GM12892 (cell line): ENCODE measurements around the gene C5orf47.

Experiments used
- DNase-seq: peaks from one replicate; pipeline ENCODE4 v3.0.0; 2011; ENCODE audit not compliant: insufficient read length
- FAIRE-seq: peaks from 2 replicates; lab custom pipeline; 2011; peaks lifted over from hg19 to GRCh38; lab: Jason Lieb, UNC
- POLR2A ChIP-seq: IDR thresholded peaks from 2 replicates; pipeline ENCODE4 v1.6.1; 2011; ENCODE audit warnings: low read depth, low read length, control low read depth
- POLR2AphosphoS5 ChIP-seq: IDR thresholded peaks from 2 replicates; pipeline ENCODE4 v1.6.1; 2011; ENCODE audit warnings: low read depth, low read length, control low read depth
- TAF1 ChIP-seq: IDR thresholded peaks from 2 replicates; pipeline ENCODE4 v1.6.1; 2011; ENCODE audit warnings: low read depth, mild to moderate bottlenecking, control low read depth, low read length, borderline replicate concordance

C5orf47 gene

DNA sequence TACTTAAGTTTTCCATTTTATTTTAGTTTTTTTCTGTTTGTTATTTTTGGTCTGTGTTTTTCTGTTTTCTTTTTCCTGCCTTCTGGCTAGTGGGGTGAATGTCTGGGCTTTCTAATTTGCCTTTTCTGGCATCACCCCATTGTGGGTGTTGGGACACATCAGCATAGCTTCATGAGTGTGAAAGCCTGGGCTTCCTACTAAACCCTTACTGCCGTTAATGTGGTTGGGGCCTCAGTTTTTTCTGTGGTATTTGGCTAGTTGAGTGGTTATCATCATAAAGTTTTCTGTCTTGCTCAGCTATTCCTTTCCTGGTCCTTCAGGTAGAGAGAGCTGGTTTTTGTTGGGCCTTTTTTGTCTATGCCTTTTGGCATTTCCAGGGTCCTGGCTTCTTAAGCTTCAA is 21.4 kb downstream of the C5orf47 start:
- no peak for FAIRE-seq

DNA sequence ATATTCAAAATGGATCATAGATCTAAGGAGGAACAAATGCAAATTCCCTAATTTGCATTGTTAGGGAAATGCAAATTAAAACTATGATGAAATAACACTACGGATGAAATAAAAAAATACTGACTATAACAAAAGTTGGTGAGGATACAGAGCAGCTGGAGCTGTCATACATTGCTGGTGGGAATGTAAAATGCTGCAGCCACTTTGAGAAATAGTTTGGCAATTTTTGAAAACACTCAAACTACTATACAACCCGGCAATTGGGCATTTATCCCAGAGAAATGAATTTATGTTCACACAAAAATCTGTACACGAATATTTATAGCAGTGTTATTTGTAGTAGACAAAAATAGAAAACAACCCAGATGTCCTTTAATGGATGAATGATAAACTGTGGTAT is 22.5 kb downstream of the C5orf47 start:
- DNase-seq: no peak
- FAIRE-seq: no peak
- TF ChIP-seq POLR2AphosphoS5 (no peak), POLR2A (no peak), TAF1 (no peak)

More for the DNA sequence above, 21.4 kb downstream of the C5orf47 start:
- TF ChIP-seq POLR2AphosphoS5: no peak
- TF ChIP-seq POLR2A: no peak
- no peak for TF ChIP-seq TAF1
- DNase-seq: no peak

DNA sequence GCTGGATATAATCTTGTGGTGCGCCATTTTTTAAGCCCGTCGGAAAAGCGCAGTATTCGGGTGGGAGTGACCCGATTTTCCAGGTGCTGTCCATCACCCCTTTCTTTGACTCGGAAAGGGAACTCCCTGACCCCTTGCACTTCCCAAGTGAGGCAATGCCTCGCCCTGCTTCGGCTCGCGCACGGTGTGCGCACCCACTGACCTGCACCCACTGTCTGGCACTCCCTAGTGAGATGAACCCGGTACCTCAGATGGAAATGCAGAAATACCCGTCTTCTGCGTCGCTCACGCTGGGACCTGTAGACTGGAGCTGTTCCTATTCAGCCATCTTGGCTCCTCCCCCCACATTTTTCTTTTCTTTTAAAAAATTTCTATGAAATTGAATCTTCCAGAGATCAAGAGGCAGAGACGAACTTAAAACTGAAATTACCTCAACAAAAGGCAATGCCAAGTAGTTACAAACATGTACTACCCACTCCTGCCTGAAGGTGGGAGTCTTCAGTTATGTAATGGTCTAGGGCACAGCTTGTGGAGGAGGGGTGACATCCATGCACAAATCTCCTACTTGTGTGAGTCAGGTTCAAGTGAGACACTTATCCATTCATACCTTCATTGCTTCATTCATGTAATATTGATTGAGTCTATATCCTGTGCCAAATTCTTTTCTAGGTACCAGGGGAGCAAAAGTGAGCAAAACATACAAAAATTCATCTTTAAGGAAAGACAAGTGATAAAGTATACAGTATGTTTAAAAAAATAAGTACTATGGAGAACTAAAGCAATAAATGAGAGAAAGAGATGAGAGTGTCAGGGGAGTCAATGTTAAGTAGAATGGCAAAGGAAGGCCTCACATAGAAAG is 31.3 kb downstream of the C5orf47 start:
- FAIRE-seq: peak; percentile 96
- peak; percentile 19 for DNase-seq

DNA sequence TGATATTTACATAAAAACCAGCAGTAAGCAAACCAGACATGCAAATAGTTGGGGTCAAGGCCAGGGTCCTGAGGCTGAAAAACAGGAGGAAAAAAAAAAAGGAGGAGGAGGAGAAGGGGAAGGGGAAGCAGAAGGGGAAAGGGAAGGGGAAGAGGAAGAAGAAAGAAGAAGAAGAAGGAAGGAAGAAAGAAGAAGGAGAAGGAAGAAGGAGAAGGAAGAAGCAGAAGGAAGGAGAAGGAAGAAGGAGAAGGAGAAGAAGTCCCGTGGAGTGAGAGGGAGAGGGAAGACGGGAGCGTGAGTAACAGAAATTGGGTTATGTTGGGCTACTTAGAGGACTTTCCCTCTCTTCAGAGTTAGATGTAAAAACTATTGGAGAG is 31.9 kb downstream of the C5orf47 start:
- FAIRE-seq (no peak), DNase-seq (no peak)
- TF ChIP-seq TAF1 (no peak), POLR2AphosphoS5 (no peak), POLR2A (no peak)

DNA sequence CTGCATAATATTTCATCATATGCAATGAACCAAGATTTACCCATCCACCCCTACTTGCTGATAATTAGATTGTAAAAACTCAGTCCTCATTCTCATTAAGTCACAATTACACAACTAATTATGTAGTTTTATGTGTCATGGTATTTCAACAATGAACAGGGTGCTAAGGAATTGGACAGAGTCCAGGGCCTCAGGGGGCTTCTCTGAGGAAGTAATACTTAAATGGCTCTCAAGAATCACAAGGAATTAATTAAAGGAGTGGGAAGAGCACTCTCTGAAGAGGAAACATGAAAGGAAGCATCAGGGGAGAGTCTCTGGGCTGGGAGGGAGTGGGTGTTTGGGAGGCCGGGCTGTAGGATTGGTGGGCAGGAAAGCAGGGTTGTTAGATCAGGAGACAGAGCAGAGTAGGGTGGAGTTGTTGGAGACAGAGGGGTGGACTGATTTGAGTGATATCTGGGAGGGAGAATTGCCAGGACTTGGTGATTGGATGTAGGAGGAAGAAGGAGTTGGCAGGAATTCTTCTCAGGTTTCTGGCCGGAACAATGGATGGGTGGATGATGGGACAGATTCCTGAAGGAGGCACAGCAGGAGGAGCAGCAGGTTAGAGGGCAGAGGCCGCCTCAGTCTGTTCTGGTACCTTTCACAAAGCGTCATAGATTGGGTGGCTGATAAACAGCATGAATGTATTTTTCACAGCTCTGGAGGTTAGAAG is 33.6 kb downstream of the C5orf47 start:
- TF ChIP-seq POLR2AphosphoS5: no peak
- no peak for TF ChIP-seq TAF1
- no peak for TF ChIP-seq POLR2A
- FAIRE-seq: no peak
- DNase-seq: no peak

DNA sequence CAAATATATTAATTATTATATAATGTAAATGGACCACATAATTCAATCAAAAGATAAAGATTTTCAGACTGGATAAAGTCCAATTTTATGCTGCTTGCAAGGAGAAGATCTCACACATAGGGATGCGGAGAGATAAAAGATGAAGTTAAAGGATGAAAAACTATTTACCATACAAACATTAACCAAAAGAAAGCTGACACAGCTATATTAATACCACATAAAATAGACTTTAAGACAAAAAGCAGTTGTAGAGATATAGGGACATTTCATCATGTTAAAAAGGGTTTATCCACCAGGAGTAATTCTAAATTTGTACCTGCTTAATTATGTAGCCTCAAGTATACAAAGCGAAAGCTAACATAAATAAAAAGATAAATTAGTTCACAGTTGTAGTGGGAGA is 41.3 kb downstream of the C5orf47 start:
- DNase-seq (no peak), FAIRE-seq (no peak)
- TF ChIP-seq TAF1 (no peak), POLR2AphosphoS5 (no peak)

DNA sequence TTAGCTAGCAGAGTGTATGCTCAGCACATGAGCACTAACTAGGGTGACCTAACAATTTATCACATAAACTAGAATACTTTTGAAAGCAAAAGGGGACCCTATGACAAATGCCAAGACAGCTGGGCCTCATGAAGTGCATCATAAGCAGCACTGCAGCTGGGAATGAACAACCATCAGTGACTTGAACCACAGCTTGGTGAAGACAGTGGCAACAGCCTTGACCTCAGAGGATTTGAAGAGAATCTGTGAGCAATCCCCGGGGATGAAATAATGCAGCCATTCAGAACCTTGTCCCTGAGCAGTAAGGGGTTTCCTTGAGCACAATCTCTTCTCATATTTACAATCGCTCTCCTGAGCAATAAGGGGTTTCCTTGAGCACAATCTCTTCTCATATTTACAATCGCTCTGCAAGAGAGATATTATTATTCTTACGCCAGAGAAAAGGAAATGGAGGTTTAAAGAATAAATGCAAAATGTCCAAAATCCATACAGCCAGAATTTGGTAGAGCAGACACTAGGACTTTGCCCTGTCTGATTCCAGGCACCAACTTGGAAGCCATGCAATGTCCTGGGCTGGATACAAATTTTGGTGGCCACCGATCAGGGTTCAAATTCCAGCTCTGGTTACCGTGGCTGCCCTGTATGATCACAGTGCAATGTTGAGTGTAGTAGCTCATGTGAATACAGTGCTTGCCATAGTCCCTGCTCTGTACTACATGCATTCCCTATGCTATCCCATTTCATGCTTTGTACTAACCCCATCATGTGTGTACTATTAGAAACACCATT is 55.7 kb downstream of the C5orf47 start:
- TF ChIP-seq POLR2A (no peak), TAF1 (no peak), POLR2AphosphoS5 (no peak)
- no peak for FAIRE-seq
- DNase-seq: no peak

DNA sequence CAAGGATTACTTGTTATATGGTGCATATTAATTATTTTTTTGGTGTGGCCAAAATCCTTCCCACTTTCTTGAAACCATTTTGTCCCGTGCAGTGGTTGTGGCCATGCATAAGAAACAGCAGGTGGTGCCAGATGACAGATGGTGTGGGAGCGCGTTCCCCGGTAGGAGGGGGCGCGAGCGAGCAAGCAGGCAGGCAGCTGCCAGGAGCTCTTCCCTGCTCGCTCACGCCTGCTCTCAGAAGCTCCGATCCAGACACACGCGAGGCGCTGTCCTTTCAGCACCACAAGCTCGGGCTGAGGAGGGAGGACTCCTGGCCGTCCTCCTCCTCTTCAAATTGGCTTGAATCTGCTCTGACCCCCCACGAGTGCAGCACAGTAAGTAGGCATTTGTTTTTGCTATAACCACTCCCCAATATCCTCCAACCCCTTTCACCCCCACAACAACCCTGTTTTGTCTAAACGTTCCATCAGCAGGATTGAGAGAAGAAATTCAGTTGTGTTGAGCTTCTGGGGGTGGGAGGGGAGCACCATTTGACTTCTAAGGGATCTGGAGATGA is 56.6 kb downstream of the C5orf47 start, which contains the start of gene NSG2:
TSS of gene NSG2 (plus strand) at position 237 of the 556 bp plus-strand sequence. CDS start 1,050 bp downstream, outside the sequence.
- TF ChIP-seq POLR2A (no peak), POLR2AphosphoS5 (no peak), TAF1 (no peak)
- DNase-seq: peak; percentile 41
- FAIRE-seq: peak; percentile 78

DNA sequence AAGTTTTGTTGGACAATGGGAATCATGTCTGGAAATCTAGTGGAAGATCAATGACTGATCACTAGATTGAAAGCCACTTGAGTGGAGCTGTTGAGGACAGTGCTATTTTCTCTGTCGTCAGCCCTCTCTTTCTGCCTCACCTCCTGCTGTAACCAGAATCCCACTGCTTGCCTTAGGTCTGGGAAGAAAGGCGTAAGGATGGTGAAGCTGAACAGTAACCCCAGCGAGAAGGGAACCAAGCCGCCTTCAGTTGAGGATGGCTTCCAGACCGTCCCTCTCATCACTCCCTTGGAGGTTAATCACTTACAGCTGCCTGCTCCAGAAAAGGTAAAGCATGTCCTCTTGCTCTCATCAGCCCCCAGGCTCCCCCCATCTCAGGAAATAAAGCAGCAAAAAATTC is 57.6 kb downstream of the C5orf47 start:
- DNase-seq: no peak
- TF ChIP-seq TAF1 (no peak), POLR2AphosphoS5 (no peak), POLR2A (no peak)
- no peak for FAIRE-seq

DNA sequence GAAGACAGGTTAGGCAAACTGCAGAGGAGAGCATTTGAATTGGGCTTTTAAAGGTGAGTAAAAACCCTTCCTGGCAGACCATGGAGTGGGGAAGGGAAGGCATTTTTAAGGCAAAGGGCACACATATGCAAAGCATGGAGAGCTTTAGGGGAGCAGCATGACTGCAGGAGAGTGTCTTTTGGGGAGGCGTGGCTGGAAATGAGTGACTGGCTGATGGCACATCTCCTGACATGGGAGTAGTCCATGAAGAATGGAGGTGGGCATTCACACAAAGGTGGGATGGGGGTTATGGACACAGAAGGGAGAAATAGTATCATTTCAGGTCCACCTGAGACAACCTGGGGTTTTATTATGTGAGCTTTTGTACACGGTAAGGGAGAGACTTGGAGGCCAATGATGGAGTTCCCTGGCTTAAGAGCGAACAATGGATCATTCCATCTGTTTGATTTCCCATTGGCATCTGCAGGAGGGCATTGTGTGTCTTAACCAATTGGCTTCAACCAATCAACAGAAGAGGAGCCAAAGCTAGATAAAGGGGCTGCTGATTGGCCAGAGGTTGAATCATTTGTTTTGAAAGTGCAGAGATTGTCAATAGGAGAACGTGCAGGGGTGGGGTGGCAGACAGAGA is 58.6 kb downstream of the C5orf47 start:
- no peak for DNase-seq
- TF ChIP-seq TAF1 (no peak), POLR2A (no peak), POLR2AphosphoS5 (no peak)
- FAIRE-seq: no peak

DNA sequence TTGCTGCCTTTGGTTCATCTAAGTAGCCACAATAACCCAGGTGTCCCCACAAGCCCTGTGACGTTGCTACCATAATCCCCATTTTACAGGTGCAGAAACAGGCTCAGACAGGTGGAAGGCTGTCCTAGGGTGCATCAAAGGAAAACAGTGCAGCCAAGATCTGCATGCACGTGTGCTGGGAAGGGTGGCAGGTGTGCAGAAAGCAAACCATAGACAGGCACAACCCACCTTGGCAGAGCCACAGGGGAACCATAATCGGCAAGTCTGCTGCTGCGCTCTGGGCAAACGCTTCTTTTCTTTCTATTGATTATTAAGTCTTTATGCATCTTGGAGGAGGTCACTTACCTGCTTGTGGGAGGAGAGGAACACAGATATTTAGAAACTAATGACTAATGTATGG is 63.7 kb downstream of the C5orf47 start:
- FAIRE-seq: no peak
- no peak for DNase-seq
- TF ChIP-seq TAF1 (no peak), POLR2AphosphoS5 (no peak), POLR2A (no peak)
